ENCODE measurements around the gene THOC1. TPM values are rescaled to one million over a fixed set of nuclear protein-coding genes. Genes with fewer than 3 reads are reported as not detected.

The THOC1 gene
- polyA plus RNA-seq, 1 experiment: 35.1 TPM

DNA sequence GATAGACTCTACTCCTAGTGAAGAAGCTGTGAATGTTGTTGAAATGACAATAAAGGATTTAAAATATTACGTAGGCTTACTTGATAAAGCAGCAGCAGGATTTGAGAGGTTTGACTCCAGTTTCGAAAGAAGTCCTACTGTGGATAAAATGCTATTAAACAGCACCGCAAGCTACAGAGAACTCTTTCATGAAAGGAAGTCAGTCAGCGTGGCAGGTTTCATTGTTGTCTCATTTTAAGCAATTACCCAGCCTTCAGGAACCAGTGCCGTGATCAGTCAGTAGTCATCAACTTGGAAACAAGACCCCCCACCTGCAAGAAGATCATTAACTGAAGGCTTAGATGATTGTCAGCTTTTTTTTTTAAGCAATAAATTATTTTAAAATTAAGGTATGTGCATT is 95.5 kb downstream of the THOC1 start:
- Histone ChIP-seq H3K4me3 (ENCODE audit: low read depth, low read length) (no peak overlapping the region), H3K27me3 (ENCODE audit: control insufficient read depth, insufficient read depth, low read length) (no peaks in the 10 kb centered on the region), H3K9me3 (ENCODE audit: control insufficient read depth, insufficient read depth, low read length) (no peaks in the 10 kb centered on the region), H3K27ac (ENCODE audit: low read depth, low read length) (no peak overlapping the region)
- ChIA-PET POLR2A (interaction anchor here (0.6 kb wide), 1 partner anchor 17 kb away, joined by 4 read pairs; no protein-coding TSS in a partner anchor), CTCF (no interaction called here)
- DNase-seq (ENCODE audit: low read depth, low spot score): no peak
- TF ChIP-seq, protein P1, sequence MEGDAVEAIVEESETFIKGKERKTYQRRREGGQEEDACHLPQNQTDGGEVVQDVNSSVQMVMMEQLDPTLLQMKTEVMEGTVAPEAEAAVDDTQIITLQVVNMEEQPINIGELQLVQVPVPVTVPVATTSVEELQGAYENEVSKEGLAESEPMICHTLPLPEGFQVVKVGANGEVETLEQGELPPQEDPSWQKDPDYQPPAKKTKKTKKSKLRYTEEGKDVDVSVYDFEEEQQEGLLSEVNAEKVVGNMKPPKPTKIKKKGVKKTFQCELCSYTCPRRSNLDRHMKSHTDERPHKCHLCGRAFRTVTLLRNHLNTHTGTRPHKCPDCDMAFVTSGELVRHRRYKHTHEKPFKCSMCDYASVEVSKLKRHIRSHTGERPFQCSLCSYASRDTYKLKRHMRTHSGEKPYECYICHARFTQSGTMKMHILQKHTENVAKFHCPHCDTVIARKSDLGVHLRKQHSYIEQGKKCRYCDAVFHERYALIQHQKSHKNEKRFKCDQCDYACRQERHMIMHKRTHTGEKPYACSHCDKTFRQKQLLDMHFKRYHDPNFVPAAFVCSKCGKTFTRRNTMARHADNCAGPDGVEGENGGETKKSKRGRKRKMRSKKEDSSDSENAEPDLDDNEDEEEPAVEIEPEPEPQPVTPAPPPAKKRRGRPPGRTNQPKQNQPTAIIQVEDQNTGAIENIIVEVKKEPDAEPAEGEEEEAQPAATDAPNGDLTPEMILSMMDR (IDR thresholded peaks at IDR 0.05; ENCODE audit: low read depth, low read length): no peak

Other genes starting within 250 kb of the THOC1 start
- 0.12 TPM in 1 of 2 replicates, not detected in the other for gene TUBB8B, start 218.4 kb downstream of the THOC1 start, polyA plus RNA-seq (2011; rRNA removed)
- 36.7 and 39.7 TPM in 2 replicates for gene USP14, start 109.5 kb downstream of the THOC1 start, polyA plus RNA-seq (2011; rRNA removed)
- gene COLEC12, start 232.7 kb upstream of the THOC1 start, polyA plus RNA-seq (2011; rRNA removed): 10.4 and 10.9 TPM in 2 replicates

Data from AG04450 (cell line).